ENCODE data around the gene BHLHE40.

DNA sequence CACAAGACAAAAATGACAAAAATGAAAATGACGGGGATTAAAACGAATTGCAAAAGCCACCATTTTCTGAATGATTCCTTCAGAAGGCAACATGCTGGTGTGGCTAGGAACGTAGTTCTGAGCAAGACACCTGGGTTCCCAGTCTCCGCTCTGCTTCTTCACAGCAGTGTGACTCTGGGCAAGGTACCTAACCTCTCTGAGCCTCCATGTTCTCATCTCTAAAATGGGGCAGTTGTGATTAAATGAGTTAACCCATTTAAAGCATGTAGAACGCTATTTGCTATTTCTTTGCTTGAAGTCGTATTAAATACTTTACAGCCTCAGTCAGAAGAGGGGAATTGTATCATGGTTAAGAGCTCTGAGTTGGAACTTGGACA is 23.6 kb downstream of the BHLHE40 start:
- TF ChIP-seq, protein P1, sequence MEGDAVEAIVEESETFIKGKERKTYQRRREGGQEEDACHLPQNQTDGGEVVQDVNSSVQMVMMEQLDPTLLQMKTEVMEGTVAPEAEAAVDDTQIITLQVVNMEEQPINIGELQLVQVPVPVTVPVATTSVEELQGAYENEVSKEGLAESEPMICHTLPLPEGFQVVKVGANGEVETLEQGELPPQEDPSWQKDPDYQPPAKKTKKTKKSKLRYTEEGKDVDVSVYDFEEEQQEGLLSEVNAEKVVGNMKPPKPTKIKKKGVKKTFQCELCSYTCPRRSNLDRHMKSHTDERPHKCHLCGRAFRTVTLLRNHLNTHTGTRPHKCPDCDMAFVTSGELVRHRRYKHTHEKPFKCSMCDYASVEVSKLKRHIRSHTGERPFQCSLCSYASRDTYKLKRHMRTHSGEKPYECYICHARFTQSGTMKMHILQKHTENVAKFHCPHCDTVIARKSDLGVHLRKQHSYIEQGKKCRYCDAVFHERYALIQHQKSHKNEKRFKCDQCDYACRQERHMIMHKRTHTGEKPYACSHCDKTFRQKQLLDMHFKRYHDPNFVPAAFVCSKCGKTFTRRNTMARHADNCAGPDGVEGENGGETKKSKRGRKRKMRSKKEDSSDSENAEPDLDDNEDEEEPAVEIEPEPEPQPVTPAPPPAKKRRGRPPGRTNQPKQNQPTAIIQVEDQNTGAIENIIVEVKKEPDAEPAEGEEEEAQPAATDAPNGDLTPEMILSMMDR (IDR thresholded peaks at IDR 0.05; ENCODE audit: low read depth, low read length) = no peak
- no peak for TF ChIP-seq POLR2A (IDR thresholded peaks at IDR 0.05; ENCODE audit: extremely low read depth, insufficient read length)
- no peak for TF ChIP-seq MYC (IDR thresholded peaks at IDR 0.05; ENCODE audit: low read depth, low read length)
- TF ChIP-seq, protein P2, sequence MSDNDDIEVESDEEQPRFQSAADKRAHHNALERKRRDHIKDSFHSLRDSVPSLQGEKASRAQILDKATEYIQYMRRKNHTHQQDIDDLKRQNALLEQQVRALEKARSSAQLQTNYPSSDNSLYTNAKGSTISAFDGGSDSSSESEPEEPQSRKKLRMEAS (IDR thresholded peaks at IDR 0.05; ENCODE audit: low read depth, low read length) = no peak
